Hepatocyte (in vitro differentiated cells): ENCODE data around the gene MYO1F.

ENCODE experiments used
- CTCF ChIP-seq: fragments of 200-600 bp; sonication (generic); IDR thresholded peaks from 2 replicates; pipeline ENCODE4 v1.5.1; 2016; ENCODE audit warnings: antibody characterized with exemption, mild to moderate bottlenecking; ENCODE audit not compliant: poor library complexity
- EZH2 ChIP-seq: fragments of 200-600 bp; sonication (generic); IDR thresholded peaks from 2 replicates; pipeline ENCODE4 v1.6.1; 2016; ENCODE audit warnings: antibody characterized with exemption, mild to moderate bottlenecking, borderline replicate concordance

GRCh38 chr19:8530061-8530679, 47.1 kb downstream of the MYO1F start:
- TF ChIP-seq CTCF = no peak
- TF ChIP-seq EZH2 = no peak
